Endothelial cell of umbilical vein (primary cell): ENCODE results near the gene C2orf69. TPM values are rescaled to one million over a fixed set of nuclear protein-coding genes. Genes with fewer than 3 reads are reported as not detected.

Source experiments
- BruUV-seq: library from RNA; stranded (reverse); fragments of 400-500 nt; replicated peaks from 2 replicates; lab custom pipeline; 2021; lab: Mats Ljungman, UMichigan
- CTCF ChIA-PET: fragments of 300-600, 350-600 bp; sonication (Branson Sonifier 250); formaldehyde crosslinking; loops from one replicate; lab custom pipeline; 2021; ENCODE audit warnings: antibody characterized with exemption, inconsistent platforms; lab: Charles Lee
- POLR2A ChIA-PET: fragments of 300-600, 350-600 bp; sonication (Branson Sonifier 250); formaldehyde crosslinking; loops from one replicate; lab custom pipeline; 2021; ENCODE audit warnings: antibody characterized with exemption, inconsistent platforms; lab: Charles Lee
- DNase-seq: peaks from one replicate; pipeline ENCODE4 v3.0.0-alpha.2; 2011; ENCODE audit warnings: low read depth, low spot score
- FAIRE-seq: peaks from 2 replicates; lab custom pipeline; 2011; peaks lifted over from hg19 to GRCh38; lab: Jason Lieb, UNC
- H2AFZ ChIP-seq: 2 replicates; pipeline ENCODE4 v1.6.0; 2012; ENCODE audit warnings: low read depth, low read length, control low read depth, inconsistent platforms
- H3K27ac ChIP-seq: 2 replicates; pipeline ENCODE4 v1.5.1; 2011; ENCODE audit warnings: low read depth, mild to moderate bottlenecking, control low read depth, low read length, moderate library complexity; ENCODE audit not compliant: insufficient read depth
- H3K27me3 ChIP-seq, 2 experiments: 2 replicates each; pipeline versions ENCODE4 v1.6.0 to v1.6.1; 2011; ENCODE audit warnings: low read length in 2 of 2, mixed read lengths in 1 of 2; ENCODE audit not compliant: control insufficient read depth in 2 of 2, insufficient read depth in 2 of 2
- H3K36me3 ChIP-seq, 2 experiments: 2 replicates in 1 of 2; 3 replicates in 1 of 2; pipeline ENCODE4 v1.5.1; 2011; ENCODE audit warnings: low read length in 2 of 2, mild to moderate bottlenecking in 1 of 2, moderate library complexity in 1 of 2; ENCODE audit not compliant: control insufficient read depth in 2 of 2, insufficient read depth in 2 of 2; ENCODE audit errors: extremely low read depth in 1 of 2
- H3K4me1 ChIP-seq: 3 replicates; pipeline ENCODE4 v1.5.1; 2011; ENCODE audit warnings: mild to moderate bottlenecking, low read length; ENCODE audit not compliant: control insufficient read depth, insufficient read depth; ENCODE audit errors: extremely low read depth
- H3K4me2 ChIP-seq: 2 replicates; pipeline ENCODE4 v1.6.1; 2011; ENCODE audit warnings: low read length, control low read depth, mixed read lengths; ENCODE audit not compliant: insufficient read depth
- H3K4me3 ChIP-seq, 3 experiments: fragments of 200-600 bp in 1 of 3; sonication (generic), shearing (Covaris generic) in 1 of 3; replicated peaks in 1 of 3; 2 replicates each; pipeline ENCODE4 v1.5.1; 2011 to 2016; ENCODE audit warnings: control low read depth in 3 of 3, low read length in 3 of 3, mild to moderate bottlenecking in 2 of 3, inconsistent platforms in 1 of 3, low read depth in 1 of 3, moderate library complexity in 1 of 3; ENCODE audit not compliant: insufficient read depth in 1 of 3
- H3K79me2 ChIP-seq: 2 replicates; pipeline ENCODE4 v1.6.0; 2012; ENCODE audit warnings: low read length, inconsistent platforms; ENCODE audit not compliant: control insufficient read depth, insufficient read depth
- H3K9ac ChIP-seq: replicated peaks from 2 replicates; pipeline ENCODE3; 2011; ENCODE audit warnings: low read length, control low read depth; ENCODE audit not compliant: insufficient read depth; ENCODE audit errors: extremely low read depth
- H3K9me1 ChIP-seq: replicated peaks from 3 replicates; pipeline ENCODE4 v1.6.0; 2011; ENCODE audit warnings: mild to moderate bottlenecking, low read length; ENCODE audit not compliant: control insufficient read depth, insufficient read depth; ENCODE audit errors: extremely low read depth
- H3K9me3 ChIP-seq: replicated peaks from 2 replicates; pipeline ENCODE4 v1.5.1; 2012; ENCODE audit warnings: low read length, inconsistent platforms; ENCODE audit not compliant: control insufficient read depth, insufficient read depth
- H4K20me1 ChIP-seq: replicated peaks from 2 replicates; pipeline ENCODE3; 2011; ENCODE audit warnings: mild to moderate bottlenecking, low read length; ENCODE audit not compliant: control insufficient read depth, insufficient read depth; ENCODE audit errors: extremely low read depth
- EZH2 ChIP-seq: IDR thresholded peaks from 2 replicates; pipeline ENCODE4 v1.6.1; 2012; ENCODE audit warnings: borderline replicate concordance, low read depth, mild to moderate bottlenecking, moderate library complexity, low read length, inconsistent platforms; ENCODE audit not compliant: severe bottlenecking
- FOS ChIP-seq: IDR thresholded peaks from 2 replicates; pipeline ENCODE4 v1.6.1; 2011; ENCODE audit warnings: mild to moderate bottlenecking, low read length, moderate library complexity, borderline replicate concordance; ENCODE audit not compliant: insufficient read depth
- GATA2 ChIP-seq: IDR thresholded peaks from 2 replicates; pipeline ENCODE4 v1.7.0; 2011; ENCODE audit warnings: low read depth, mild to moderate bottlenecking, moderate library complexity, mixed read lengths, low read length; ENCODE audit not compliant: insufficient read length, insufficient read depth
- JUN ChIP-seq: IDR thresholded peaks from 2 replicates; pipeline ENCODE4 v1.6.1; 2011; ENCODE audit warnings: borderline replicate concordance, low read depth; ENCODE audit not compliant: insufficient read length, insufficient read depth
- MYC ChIP-seq: IDR thresholded peaks from one replicate; pipeline ENCODE4 v1.6.1; 2011; ENCODE audit warnings: mild to moderate bottlenecking, low read depth, low read length
- POLR2A ChIP-seq: IDR thresholded peaks from 2 replicates; pipeline ENCODE4 v1.6.1; 2012; ENCODE audit warnings: low read depth, mild to moderate bottlenecking, control low read depth, low read length
- POLR2AphosphoS5 ChIP-seq: IDR thresholded peaks from 2 replicates; pipeline ENCODE4 v1.6.1; 2012; ENCODE audit warnings: low read depth, mild to moderate bottlenecking, control low read depth, low read length, moderate library complexity; ENCODE audit not compliant: insufficient read depth
- dilution Hi-C: fragments of 300-500 bp; cut with MboI; formaldehyde crosslinking; loops from one replicate; pipeline ENCODE4 v1.15.0; 2019; ENCODE audit warnings: low sequenced_read_pairs; ENCODE audit not compliant: extremely low pct_ligation_motif_present
- intact Hi-C: fragments of 100-400 bp; cut with micrococcal nuclease; formaldehyde crosslinking; loops from one replicate; pipeline ENCODE4 v1.10.0; 2022
- polyA plus RNA-seq, 4 experiments: library from polyadenylated mRNA; depleted of rRNA in 3 of 4; stranded (reverse) in 3 of 4; unstranded in 1 of 4; fragments of >200 nt; gene quantifications; 2 replicates each; pipeline versions ENCODE4 v1.2.1 to v1.2.3, GENCODE V29; 2011 to 2012; ENCODE audit warnings: missing spikeins in 1 of 4
- total RNA-seq: library from RNA; stranded (reverse); gene quantifications from 2 replicates; pipeline ENCODE4 v1.2.3, GENCODE V29; 2021
- TF ChIP-seq, protein P1 (sequence below): IDR thresholded peaks from 2 replicates; pipeline ENCODE4 v1.6.1; 2011; ENCODE audit not compliant: insufficient read depth, insufficient read length
- TF ChIP-seq, protein P2 (sequence below), 2 donors: IDR thresholded peaks; 1 replicate in 1 of 2; 2 replicates in 1 of 2; pipeline ENCODE4 v1.5.1; 2011; ENCODE audit warnings: low read length in 2 of 2, mild to moderate bottlenecking in 2 of 2, moderate library complexity in 2 of 2, control low read depth in 1 of 2, inconsistent platforms in 1 of 2, low read depth in 1 of 2; ENCODE audit not compliant: insufficient read depth in 1 of 2; ENCODE audit errors: extremely low read depth in 1 of 2

C2orf69 gene
- total and polyA plus RNA-seq, 2 donors (not counting 3 experiments of a cell fraction or from before 2014, with no cell fraction given), result 1.7 to 12.9 TPM

DNA sequence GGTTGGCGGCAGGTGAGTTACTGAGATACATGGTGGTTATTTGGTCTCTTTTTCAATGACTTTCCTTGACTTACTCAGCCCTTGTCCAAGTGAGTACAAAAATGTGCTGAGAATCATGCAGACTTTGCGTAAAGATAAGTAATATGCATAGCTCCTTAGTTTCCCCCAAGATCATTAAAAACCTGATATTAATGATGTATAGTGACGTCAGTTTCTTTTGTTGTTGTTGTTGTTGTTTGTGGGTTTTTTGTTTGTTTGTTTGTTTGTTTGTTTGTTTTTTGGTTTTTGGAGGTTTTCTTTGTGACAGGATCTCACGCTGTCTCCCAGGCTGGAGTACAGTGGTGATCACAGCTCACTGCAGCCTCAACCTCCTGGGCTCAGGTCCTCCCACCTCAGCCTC is 45.2 kb upstream of the C2orf69 start:
- no peak for FAIRE-seq
- no peaks in the 10 kb centered on the region for H3K79me2 ChIP-seq
- no peak overlapping the region for H3K4me3 ChIP-seq
- no peaks in the 10 kb centered on the region for H3K36me3 ChIP-seq
- H3K9ac ChIP-seq, result no peak overlapping the region
- no peaks in the 10 kb centered on the region for H3K9me3 ChIP-seq
- dilution Hi-C loops, result no loop called here
- peaks cover 5 to 10% of the 10 kb centered on the region in 2 experiments for H3K27me3 ChIP-seq
- H3K9me1 ChIP-seq, result no peaks in the 10 kb centered on the region
- H4K20me1 ChIP-seq, result no peaks in the 10 kb centered on the region
- intact Hi-C loops, result loop anchor here (10.0 kb wide), 1 partner anchor 1551 kb away; no protein-coding TSS in a partner anchor
- ChIA-PET CTCF (no interaction called here), POLR2A (no interaction called here)
- H3K27ac ChIP-seq, result no peak overlapping the region
- no peak overlapping the region for H2AFZ ChIP-seq
- H3K4me1 ChIP-seq, result no peaks in the 10 kb centered on the region
- BruUV-seq, result no TSS peak
- TF ChIP-seq POLR2A (no peak), MYC (no peak), GATA2 (no peak), POLR2AphosphoS5 (no peak), EZH2 (no peak), JUN (no peak), FOS (no peak)
- TF ChIP-seq, protein P1, sequence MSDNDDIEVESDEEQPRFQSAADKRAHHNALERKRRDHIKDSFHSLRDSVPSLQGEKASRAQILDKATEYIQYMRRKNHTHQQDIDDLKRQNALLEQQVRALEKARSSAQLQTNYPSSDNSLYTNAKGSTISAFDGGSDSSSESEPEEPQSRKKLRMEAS, result no peak
- TF ChIP-seq, protein P2, sequence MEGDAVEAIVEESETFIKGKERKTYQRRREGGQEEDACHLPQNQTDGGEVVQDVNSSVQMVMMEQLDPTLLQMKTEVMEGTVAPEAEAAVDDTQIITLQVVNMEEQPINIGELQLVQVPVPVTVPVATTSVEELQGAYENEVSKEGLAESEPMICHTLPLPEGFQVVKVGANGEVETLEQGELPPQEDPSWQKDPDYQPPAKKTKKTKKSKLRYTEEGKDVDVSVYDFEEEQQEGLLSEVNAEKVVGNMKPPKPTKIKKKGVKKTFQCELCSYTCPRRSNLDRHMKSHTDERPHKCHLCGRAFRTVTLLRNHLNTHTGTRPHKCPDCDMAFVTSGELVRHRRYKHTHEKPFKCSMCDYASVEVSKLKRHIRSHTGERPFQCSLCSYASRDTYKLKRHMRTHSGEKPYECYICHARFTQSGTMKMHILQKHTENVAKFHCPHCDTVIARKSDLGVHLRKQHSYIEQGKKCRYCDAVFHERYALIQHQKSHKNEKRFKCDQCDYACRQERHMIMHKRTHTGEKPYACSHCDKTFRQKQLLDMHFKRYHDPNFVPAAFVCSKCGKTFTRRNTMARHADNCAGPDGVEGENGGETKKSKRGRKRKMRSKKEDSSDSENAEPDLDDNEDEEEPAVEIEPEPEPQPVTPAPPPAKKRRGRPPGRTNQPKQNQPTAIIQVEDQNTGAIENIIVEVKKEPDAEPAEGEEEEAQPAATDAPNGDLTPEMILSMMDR (IDR thresholded peaks at IDR 0.05; ENCODE audit: extremely low read depth in 1 of 2, insufficient read depth in 1 of 2, low read depth in 1 of 2, low read length in 2 of 2), result no peak
- no peak overlapping the region for H3K4me2 ChIP-seq
- DNase-seq, result no peak
